Thoracic aorta (tissue), 2 donors: ENCODE data around the gene TMEM242. TPM values are rescaled to one million over a fixed set of nuclear protein-coding genes. Genes with fewer than 3 reads are reported as not detected.

Experiments used
- ATAC-seq: fragments of 150-250 bp; one replicate; pipeline ENCODE4 v1.8.0; 2017; ENCODE audit warnings: low read depth; ENCODE audit not compliant: insufficient number of reproducible peaks, low FRiP score
- DNase-seq: peaks from one replicate; pipeline ENCODE4 v3.0.0-alpha.2; 2020; ENCODE audit warnings: low spot score
- H3K27ac ChIP-seq, 2 donors: fragments of 200-600 bp; sonication (generic); 1 replicate in 1 of 2; 2 replicates in 1 of 2; pipeline ENCODE4 v1.5.1; 2016; ENCODE audit warnings: mild to moderate bottlenecking in 2 of 2, moderate library complexity in 2 of 2
- H3K27me3 ChIP-seq: fragments of 200-600 bp; sonication (generic); replicated peaks from 2 replicates; pipeline ENCODE4 v1.6.0; 2016; ENCODE audit warnings: mild to moderate bottlenecking; ENCODE audit not compliant: insufficient read depth
- H3K36me3 ChIP-seq: fragments of 200-600 bp; sonication (generic); one replicate; pipeline ENCODE4 v1.5.1; 2016
- H3K4me1 ChIP-seq, 2 donors: fragments of 200-600 bp; sonication (generic); 1 replicate in 1 of 2; 2 replicates in 1 of 2; pipeline versions ENCODE4 v1.5.1 to v1.6.0; 2016; ENCODE audit warnings: low read depth in 2 of 2, mild to moderate bottlenecking in 1 of 2; ENCODE audit not compliant: control insufficient read depth in 1 of 2
- H3K4me3 ChIP-seq: fragments of 200-600 bp; sonication (generic); 2 replicates; pipeline ENCODE4 v1.5.1; 2016; ENCODE audit warnings: mild to moderate bottlenecking
- H3K9me3 ChIP-seq: fragments of 200-600 bp; sonication (generic); 2 replicates; pipeline ENCODE4 v1.5.1; 2016
- total RNA-seq, 2 donors: library from RNA; depleted of rRNA; stranded (reverse); fragments of >200 nt; gene quantifications; one replicate each; pipeline versions ENCODE4 v1.1.0 to v1.2.3, GENCODE V29; 2016
- TF ChIP-seq, protein P1 (sequence below): fragments of 200-600 bp; sonication (generic); IDR thresholded peaks from one replicate; pipeline ENCODE4 v1.5.1; 2019; ENCODE audit warnings: antibody characterized with exemption

TMEM242 gene
- total RNA-seq, 2 donors from 2014 or later: 7.3 to 8.8 TPM

GRCh38 chr6:157281570-157281969, 41.7 kb downstream of the TMEM242 start:
- H3K36me3 ChIP-seq: no peaks in the 10 kb centered on the region
- H3K4me3 ChIP-seq: no peak overlapping the region
- H3K9me3 ChIP-seq: no peaks in the 10 kb centered on the region
- no peak for DNase-seq
- H3K27me3 ChIP-seq: no peaks in the 10 kb centered on the region
- no peaks in the 10 kb centered on the region for H3K4me1 ChIP-seq
- no peak overlapping the region for H3K27ac ChIP-seq
- ATAC-seq: peak; percentile 40
- TF ChIP-seq, protein P1, sequence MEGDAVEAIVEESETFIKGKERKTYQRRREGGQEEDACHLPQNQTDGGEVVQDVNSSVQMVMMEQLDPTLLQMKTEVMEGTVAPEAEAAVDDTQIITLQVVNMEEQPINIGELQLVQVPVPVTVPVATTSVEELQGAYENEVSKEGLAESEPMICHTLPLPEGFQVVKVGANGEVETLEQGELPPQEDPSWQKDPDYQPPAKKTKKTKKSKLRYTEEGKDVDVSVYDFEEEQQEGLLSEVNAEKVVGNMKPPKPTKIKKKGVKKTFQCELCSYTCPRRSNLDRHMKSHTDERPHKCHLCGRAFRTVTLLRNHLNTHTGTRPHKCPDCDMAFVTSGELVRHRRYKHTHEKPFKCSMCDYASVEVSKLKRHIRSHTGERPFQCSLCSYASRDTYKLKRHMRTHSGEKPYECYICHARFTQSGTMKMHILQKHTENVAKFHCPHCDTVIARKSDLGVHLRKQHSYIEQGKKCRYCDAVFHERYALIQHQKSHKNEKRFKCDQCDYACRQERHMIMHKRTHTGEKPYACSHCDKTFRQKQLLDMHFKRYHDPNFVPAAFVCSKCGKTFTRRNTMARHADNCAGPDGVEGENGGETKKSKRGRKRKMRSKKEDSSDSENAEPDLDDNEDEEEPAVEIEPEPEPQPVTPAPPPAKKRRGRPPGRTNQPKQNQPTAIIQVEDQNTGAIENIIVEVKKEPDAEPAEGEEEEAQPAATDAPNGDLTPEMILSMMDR: peak; percentile 19

GRCh38 chr6:157280947-157281346, 42.4 kb downstream of the TMEM242 start:
- Histone ChIP-seq H3K27me3 (no peaks in the 10 kb centered on the region), H3K27ac (no peak overlapping the region), H3K9me3 (no peaks in the 10 kb centered on the region), H3K4me1 (no peaks in the 10 kb centered on the region), H3K4me3 (no peak overlapping the region), H3K36me3 (no peaks in the 10 kb centered on the region)
- ATAC-seq (no peak), DNase-seq (no peak)
- TF ChIP-seq, protein P1: no peak

DNA sequence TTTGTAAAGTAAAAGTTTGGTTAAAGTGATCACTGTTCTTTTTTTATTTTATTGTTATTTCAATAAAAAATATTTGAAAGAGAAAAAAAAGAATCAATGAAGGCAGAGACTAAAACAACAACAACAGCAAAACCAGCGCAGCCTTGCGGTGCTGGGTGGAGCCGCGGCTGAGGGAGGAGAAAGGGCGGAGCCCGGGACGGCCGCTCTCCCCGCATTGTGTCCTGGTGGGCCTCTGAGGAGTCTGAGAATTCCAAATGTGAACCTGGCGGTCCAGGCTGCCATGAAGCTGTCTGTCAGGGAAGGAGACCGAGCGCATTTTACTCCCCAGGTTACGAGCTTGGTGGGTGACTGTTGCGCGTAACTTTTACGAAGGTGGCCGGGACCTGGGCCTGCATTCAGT, 43.2 kb downstream of the TMEM242 start:
- ATAC-seq (no peak), DNase-seq (no peak)
- Histone ChIP-seq H3K27me3 (no peaks in the 10 kb centered on the region), H3K4me3 (no peak overlapping the region), H3K27ac (no peak overlapping the region), H3K4me1 (peaks cover 0 to 5% of the 10 kb centered on the region in 2 donors), H3K9me3 (no peaks in the 10 kb centered on the region), H3K36me3 (no peaks in the 10 kb centered on the region)
- TF ChIP-seq, protein P1: no peak

GRCh38 chr6:157278171-157278570, 45.1 kb downstream of the TMEM242 start:
- H3K4me1 ChIP-seq: peaks cover 4 to 17% of the 10 kb centered on the region in 2 donors
- no peaks in the 10 kb centered on the region for H3K36me3 ChIP-seq
- no peaks in the 10 kb centered on the region for H3K27me3 ChIP-seq
- DNase-seq (no peak), ATAC-seq (no peak)
- no peaks in the 10 kb centered on the region for H3K9me3 ChIP-seq
- TF ChIP-seq, protein P1: no peak
- H3K4me3 ChIP-seq: no peak overlapping the region
- H3K27ac ChIP-seq: no peak overlapping the region

DNA sequence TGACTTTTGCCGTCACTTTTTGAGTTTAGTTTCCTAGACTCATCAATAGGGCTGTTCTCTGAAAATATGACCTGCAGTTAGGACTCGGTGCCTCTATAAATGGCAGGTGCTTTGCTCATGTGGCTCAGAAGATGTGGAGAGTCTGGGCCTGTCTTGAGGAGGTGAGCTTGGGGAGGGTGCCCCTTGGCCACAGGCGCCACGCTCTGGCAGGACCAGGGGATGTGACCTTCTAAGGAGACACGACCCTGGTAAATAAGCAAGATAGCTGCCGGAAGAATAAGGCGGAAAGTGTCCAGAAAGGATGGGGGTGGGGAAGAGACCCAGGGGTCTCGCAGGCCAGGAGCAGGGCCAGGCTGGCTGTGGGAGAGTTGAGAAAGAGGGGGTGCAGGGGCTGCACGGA, 46.6 kb downstream of the TMEM242 start:
- Histone ChIP-seq H3K27ac (no peak overlapping the region), H3K4me3 (no peak overlapping the region), H3K9me3 (no peaks in the 10 kb centered on the region), H3K36me3 (no peaks in the 10 kb centered on the region), H3K4me1 (peaks cover 7 to 30% of the 10 kb centered on the region in 2 donors), H3K27me3 (no peaks in the 10 kb centered on the region)
- ATAC-seq (no peak), DNase-seq (no peak)
- TF ChIP-seq, protein P1: no peak
